ELF-1 (cell line): ENCODE measurements around the gene RTP2.

Experiments used
- DNase-seq: peaks from one replicate; pipeline ENCODE4 v3.0.0-alpha.2; 2016; ENCODE audit warnings: low read depth, low spot score

The RTP2 gene

GRCh38 chr3:187738331-187739093 lies 36.2 kb upstream of the RTP2 start:
- DNase-seq, result peak; percentile 94

GRCh38 chr3:187738071-187738330 lies 35.6 kb upstream of the RTP2 start:
- DNase-seq, result no peak

GRCh38 chr3:187737368-187738070 lies 35.2 kb upstream of the RTP2 start:
- peak; percentile 79 for DNase-seq

DNA sequence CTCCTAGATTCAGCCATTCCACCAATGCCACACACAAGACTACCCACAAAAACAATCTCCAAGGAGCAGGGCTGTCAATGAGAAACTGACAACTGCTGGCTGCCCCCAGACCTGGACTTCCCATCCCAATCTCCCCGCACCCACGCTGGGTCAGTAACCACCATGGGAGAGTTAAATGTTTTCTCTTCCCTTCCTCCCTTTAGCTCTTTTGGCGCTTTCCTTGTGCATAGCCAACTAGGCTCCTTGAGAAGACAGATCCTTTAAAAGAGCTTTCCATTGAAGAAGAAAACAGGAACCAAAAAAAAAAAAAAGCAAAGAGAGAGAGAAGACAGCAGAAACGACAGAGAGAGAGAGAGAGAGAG lies 34.6 kb upstream of the RTP2 start:
- no peak for DNase-seq

- peak; percentile 63 for DNase-seq
Observed at GRCh38 chr3:187736418-187736871, 34.1 kb upstream of the RTP2 start.

DNA sequence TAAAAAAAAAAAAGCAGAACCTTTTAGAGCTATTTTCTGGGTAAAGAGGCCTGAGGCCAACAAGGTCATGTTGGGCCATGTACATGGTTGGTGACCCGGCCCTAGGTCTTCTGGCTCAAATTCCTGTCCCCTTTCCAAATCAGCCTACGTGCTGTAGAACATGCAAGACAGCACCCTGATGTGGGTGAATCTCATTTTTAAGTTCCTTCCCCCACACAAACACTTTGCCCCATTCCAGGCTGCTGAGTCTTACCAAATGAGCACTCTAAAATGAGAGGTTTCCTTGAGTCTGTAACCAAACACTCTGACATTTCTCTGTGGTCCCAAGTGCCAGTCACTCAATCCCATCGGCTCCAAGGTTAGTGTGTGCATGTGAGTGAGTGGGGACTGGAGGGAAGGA lies 33.5 kb upstream of the RTP2 start:
- DNase-seq, result no peak

DNA sequence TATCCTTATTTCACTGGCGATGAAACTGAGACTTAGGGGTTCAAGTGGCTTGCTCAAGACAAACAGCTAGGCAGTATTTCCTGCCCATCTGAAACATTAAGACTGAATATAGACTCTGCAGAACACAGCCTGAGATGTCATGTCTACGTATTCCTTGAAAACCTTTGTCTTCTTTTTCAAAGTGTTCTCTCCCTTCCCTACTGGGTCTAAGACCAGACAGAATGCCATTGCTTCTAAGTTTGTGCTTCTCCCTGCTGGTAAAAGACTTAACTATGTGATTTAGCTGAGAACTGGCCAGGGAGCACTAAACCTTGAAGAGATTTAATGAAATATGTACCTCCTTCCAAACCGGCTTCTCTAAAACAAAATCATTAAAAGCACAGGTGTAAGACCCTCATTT lies 33.0 kb upstream of the RTP2 start:
- DNase-seq, result no peak

DNA sequence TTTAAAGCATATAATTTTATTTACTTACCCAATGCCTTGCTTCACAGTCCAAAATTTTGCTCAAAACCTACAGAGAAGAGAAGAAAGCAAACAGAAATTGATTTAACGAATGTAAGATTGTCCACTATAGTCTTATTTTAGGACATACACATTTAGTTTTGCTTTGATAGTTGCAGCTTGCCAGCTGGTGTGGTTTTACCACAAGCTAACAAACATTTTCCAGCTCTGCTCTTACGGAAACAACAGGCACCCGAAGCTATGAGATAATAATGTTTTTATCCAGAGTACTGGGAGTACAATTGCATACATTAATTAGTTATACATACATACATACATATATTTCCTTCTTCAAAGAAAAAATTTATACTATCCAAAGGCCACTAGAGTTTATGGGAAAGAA lies 32.5 kb upstream of the RTP2 start:
- no peak for DNase-seq

GRCh38 chr3:187733371-187733770 lies 31.0 kb upstream of the RTP2 start:
- no peak for DNase-seq

GRCh38 chr3:187729598-187729997 lies 27.2 kb upstream of the RTP2 start:
- no peak for DNase-seq

- DNase-seq, result no peak
Observed at GRCh38 chr3:187728940-187729583, 26.7 kb upstream of the RTP2 start.

DNA sequence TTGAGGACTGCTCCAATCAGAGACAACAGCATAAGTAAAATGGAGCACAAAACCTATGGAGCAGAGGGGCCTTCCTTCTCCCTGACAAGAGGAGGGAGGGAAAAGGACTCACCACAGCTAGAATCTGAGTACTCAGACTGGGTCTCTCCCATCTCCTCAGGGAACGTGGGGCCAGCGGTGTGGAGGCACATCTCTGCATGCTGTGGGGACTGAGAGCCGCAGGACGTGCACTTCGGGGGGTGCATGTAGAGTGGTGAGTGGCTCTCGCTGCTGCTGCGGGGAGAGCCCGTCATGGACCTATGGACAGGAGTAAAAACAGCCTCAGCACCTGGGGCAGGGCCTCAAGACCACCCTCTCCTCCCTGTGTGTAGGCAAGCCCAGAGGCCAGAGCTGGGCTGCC lies 25.9 kb upstream of the RTP2 start:
- no peak for DNase-seq

GRCh38 chr3:187726564-187726963 lies 24.2 kb upstream of the RTP2 start:
- no peak for DNase-seq

DNA sequence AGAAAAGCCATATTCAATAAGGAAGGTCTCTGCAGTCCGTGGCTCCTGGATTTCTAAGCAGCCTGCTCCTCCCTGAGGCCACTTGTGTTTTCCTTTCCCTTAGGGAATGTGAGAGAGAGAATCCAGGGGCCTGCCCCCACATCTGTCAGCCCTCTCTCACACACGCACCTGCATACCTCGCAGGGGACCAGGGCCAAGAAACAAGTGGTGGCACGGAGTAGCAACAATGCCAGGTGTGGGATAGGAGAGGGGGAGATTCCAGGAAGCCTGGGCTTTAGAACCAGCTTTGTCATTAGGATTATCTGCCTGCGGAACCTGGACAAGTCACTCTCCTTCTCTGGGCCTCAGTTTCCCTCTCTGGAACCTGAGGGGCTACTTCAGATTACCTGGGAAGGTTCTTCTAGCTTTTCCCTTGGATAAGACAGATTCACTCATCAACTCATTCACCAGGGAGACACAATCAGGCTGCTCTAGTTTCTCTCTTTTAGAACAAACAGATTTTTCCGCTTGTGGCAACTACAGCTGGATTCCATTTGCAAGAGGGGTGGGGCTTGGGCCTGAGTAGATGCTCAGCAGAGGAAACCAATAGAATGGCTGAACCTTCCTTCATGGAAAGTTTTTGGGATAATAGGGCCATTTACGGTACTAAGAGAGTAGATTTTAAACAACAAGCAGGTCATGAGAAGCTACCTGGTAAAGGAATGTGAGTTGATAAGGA lies 23.5 kb upstream of the RTP2 start:
- no peak for DNase-seq

GRCh38 chr3:187725224-187725623 lies 22.9 kb upstream of the RTP2 start:
- no peak for DNase-seq

DNA sequence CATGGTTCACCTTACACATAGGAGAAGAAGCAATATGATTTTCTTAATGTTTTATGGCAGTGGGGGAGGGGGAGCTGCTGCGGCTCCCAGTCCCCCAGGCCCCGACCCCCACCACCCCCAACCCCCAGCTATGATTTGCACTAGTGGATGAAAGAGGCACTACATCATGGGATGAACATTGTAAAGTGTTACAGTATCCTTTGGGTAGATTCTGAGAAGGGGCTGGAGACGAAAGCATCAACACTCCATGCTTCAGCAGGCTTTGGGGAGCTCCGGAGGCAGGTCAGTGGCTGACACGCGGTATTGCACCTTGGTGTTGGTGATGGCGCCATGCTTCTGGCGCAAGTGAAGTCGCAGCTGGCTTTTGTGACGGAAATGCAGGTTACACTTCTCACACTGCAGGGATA lies 19.9 kb upstream of the RTP2 start:
- peak; percentile 23 for DNase-seq

DNA sequence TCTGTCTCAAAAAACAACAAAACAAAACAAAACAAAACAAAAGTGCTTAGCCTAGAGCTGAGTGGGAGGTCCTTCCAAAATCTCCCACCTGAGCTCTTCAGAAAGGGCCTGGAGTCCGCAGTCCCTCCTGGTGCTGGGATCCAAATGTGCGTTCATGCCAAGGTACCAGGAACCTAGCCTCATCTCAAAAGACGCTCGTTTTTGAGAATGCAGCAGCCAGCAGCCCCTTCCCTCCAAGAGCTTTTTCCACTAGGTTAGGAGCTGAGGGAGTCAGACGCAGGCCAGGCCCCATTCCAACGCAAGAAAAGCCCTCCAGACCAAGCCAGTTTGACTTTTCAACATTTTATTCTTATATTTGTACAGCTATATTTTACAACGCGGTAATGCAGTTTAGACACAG lies 18.7 kb upstream of the RTP2 start:
- DNase-seq, result no peak

GRCh38 chr3:187720337-187720670 lies 17.9 kb upstream of the RTP2 start:
- DNase-seq, result no peak

GRCh38 chr3:187719628-187720336 lies 17.4 kb upstream of the RTP2 start:
- DNase-seq, result peak; percentile 36

DNA sequence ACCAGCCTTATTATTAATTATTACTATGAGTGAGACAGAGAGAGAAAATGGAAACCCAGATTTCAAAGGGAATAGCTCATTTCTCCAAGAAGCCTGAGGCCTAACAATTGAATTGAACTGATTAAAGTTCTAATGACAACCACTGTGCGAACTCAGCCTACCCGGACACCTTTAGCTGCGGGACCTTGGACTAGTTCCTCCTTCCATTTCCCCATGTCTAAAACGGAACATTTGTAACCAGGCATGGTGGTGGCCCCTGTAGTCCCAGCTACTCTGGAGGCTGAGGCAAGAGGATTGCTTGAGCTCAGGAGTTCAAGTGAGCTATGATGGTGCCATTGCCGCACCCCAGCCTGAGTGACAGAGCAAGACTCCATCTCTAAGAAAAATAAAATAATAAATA lies 16.4 kb upstream of the RTP2 start:
- DNase-seq, result no peak

DNA sequence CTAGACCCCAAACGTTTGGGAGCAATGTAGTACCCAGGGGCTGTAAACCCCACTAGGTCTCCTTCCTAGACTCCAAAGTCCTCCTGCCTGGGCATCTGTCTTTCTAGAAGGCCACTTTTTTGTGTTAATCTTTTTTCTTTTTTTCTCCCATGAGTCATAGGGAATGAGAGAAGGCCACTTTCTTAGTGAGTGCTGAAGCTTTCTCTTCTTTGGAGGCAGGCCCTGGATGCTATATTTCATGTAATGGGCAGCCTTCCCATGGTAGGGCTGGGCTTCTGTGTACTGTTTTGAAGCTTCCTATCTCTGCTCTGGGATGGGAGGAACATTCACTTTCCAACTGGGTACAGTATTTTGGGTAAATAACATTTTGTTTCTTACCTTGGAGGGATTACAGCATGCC lies 15.2 kb upstream of the RTP2 start:
- DNase-seq, result no peak

- peak; percentile 82 for DNase-seq
Observed at GRCh38 chr3:187714404-187714979, 12.1 kb upstream of the RTP2 start.
